ENCODE data around the gene DCLK1.
A peak's percentile ranks its signal among the peaks of the same experiment; 100 is the strongest.
"Not testable (repeated sequence)": the region's sequence is repeated elsewhere in the genome, so short reads cannot be mapped to it uniquely, and the experiment has no call there.

The DCLK1 gene

GRCh38 chr13:35979361-35979951 lies 151.7 kb downstream of the DCLK1 start:
- TF ChIP-seq, protein P1, sequence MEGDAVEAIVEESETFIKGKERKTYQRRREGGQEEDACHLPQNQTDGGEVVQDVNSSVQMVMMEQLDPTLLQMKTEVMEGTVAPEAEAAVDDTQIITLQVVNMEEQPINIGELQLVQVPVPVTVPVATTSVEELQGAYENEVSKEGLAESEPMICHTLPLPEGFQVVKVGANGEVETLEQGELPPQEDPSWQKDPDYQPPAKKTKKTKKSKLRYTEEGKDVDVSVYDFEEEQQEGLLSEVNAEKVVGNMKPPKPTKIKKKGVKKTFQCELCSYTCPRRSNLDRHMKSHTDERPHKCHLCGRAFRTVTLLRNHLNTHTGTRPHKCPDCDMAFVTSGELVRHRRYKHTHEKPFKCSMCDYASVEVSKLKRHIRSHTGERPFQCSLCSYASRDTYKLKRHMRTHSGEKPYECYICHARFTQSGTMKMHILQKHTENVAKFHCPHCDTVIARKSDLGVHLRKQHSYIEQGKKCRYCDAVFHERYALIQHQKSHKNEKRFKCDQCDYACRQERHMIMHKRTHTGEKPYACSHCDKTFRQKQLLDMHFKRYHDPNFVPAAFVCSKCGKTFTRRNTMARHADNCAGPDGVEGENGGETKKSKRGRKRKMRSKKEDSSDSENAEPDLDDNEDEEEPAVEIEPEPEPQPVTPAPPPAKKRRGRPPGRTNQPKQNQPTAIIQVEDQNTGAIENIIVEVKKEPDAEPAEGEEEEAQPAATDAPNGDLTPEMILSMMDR (IDR thresholded peaks at IDR 0.05; ENCODE audit: low read depth, low read length), result no peak
- H3K4me3 ChIP-seq (replicated peaks in 1 of 2; ENCODE audit: low read depth in 2 of 2, low read length in 2 of 2), result no peak overlapping the region
- DNase-seq (ENCODE audit: low read depth in 2 of 2), result peak; percentile 94 to 97

DNA sequence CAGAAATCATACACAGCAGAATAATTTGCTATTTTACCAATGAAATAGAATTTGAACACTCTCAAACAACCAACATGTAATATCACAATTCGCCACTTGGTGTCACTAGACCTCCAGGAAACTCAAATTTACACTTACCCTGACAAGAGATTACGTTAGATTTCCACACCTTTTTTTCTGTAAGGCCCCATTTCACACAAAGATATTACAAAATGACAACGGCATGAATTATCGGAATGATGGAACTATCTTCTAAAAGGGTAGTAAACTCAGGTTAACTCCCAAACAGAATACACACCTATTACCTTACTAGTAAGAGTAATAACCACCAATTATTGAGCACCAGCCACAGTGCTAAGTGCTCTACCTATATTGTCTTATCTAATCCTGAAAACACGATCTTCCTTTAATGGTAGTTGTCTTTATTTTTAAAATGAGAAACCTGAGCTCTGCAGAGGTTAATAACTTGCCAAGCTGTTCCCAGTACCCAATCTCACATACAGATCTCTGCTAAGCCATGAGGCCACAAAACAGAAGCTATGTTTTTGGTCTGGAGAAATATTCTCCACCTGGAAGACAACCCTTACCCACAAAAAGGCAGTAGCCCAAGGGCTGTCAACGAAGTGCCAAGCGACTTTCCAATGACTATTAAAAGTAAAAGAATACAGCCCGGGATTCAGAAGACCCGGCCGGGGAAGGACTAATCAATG lies 152.4 kb downstream of the DCLK1 start:
- TF ChIP-seq, protein P1 (IDR thresholded peaks at IDR 0.05; ENCODE audit: low read depth, low read length), result peak; percentile 59
- no peak overlapping the region for H3K4me3 ChIP-seq (replicated peaks in 1 of 2; ENCODE audit: low read depth in 2 of 2, low read length in 2 of 2)
- DNase-seq (ENCODE audit: low read depth in 2 of 2), result peak; percentile 85 to 88

DNA sequence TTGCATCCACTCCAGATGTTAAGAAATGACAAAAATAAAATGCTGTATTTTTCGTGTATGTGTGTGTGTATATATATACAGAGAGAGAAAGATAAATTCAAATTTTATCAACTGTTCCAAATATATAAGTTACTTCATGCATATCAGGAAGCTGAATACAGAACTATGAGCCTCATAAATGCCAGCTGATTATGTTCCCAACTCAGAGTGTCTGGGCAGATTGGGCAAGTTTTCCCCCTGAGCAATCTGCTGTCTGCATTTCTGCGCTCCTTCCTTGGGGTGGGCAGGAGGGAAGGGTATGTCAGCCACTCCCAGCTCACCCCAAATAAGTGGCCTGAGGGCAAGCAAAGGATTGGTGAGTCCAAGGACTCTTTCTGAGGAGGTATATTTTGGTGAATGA lies 154.1 kb downstream of the DCLK1 start:
- TF ChIP-seq, protein P1 (IDR thresholded peaks at IDR 0.05; ENCODE audit: low read depth, low read length), result no peak
- DNase-seq (ENCODE audit: low read depth in 2 of 2), result no peak
- no peak overlapping the region for H3K4me3 ChIP-seq (replicated peaks in 1 of 2; ENCODE audit: low read depth in 2 of 2, low read length in 2 of 2)

GRCh38 chr13:35976126-35976525 lies 155.1 kb downstream of the DCLK1 start:
- TF ChIP-seq, protein P1 (IDR thresholded peaks at IDR 0.05; ENCODE audit: low read depth, low read length), result no peak
- H3K4me3 ChIP-seq (replicated peaks in 1 of 2; ENCODE audit: low read depth in 2 of 2, low read length in 2 of 2), result no peak overlapping the region
- DNase-seq (ENCODE audit: low read depth in 2 of 2), result no peak

GRCh38 chr13:35966951-35967350 lies 164.2 kb downstream of the DCLK1 start:
- H3K4me3 ChIP-seq (replicated peaks in 1 of 2; ENCODE audit: low read depth in 2 of 2, low read length in 2 of 2); DNase-seq (ENCODE audit: low read depth in 2 of 2): not testable (repeated sequence)

GRCh38 chr13:35966024-35966423 lies 165.2 kb downstream of the DCLK1 start:
- no peak overlapping the region for H3K4me3 ChIP-seq (replicated peaks in 1 of 2; ENCODE audit: low read depth in 2 of 2, low read length in 2 of 2)
- peak in 1 of 2 donors; percentile 22 for DNase-seq (ENCODE audit: low read depth in 2 of 2)
- TF ChIP-seq, protein P1 (IDR thresholded peaks at IDR 0.05; ENCODE audit: low read depth, low read length), result no peak

DNA sequence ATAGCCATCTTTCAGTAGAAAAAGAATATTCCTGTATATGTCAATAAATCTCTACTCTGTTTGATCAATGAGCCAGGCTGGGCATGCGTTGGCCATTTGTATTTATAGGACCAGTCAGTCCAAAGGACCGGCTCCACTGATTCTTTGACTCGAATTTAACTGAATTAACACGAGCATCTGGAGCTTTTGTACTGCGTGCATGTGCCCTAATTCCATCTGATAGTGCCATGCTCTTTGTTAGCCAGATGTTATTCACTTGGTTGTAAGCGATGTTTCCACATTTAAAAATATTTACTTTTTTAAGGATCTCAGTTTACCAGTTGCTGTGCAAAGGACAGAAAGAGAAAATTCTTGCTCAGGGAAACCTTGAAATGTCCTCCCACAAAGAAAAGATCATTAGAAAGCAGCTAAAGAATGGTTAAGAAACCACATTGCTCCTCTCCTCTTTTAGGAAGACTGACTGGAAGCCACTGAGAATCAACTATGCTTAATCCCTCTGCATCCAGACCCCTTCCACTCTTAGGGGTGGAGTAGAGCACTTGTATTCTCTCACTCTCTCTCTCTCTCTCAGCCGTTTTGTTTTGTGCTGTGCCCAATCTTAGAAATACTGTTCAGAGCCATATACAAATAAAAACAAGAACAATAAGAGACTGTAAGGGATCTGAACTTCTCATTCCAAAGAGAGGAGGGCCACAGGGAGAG lies 165.8 kb downstream of the DCLK1 start:
- no peak overlapping the region for H3K4me3 ChIP-seq (replicated peaks in 1 of 2; ENCODE audit: low read depth in 2 of 2, low read length in 2 of 2)
- DNase-seq (ENCODE audit: low read depth in 2 of 2), result no peak
- TF ChIP-seq, protein P1 (IDR thresholded peaks at IDR 0.05; ENCODE audit: low read depth, low read length), result no peak
